Spleen (tissue), 7 donors: ENCODE data around the gene SLC16A1.

ENCODE experiments used
- POLR2A ChIP-seq, 3 donors: fragments of 450-650 bp; IDR thresholded peaks; one replicate each; pipeline ENCODE4 v1.5.1; 2017; ENCODE audit warnings: antibody characterized with exemption in 3 of 3, mild to moderate bottlenecking in 1 of 3
- TF ChIP-seq, protein P1 (sequence below), 11 experiments: fragments of 200-600 bp in 7 of 11; fragments of 450-650 bp in 4 of 11; sonication (generic) in 4 of 11; IDR thresholded peaks in 8 of 11; conservative IDR thresholded peaks in 3 of 11; 1 replicate in 7 of 11; 2 replicates in 4 of 11; pipeline versions ENCODE4 v1.4.0 to v1.8.0; 2016 to 2021; ENCODE audit warnings: antibody characterized with exemption in 11 of 11, inconsistent platforms in 4 of 11, mild to moderate bottlenecking in 1 of 11
- donor health status: DM: no; HTN: no; CAD: no; lungs with moderate emphysema.
- donor health status: DM: no; HTN: no; CAD: no.
- donor health status: DM: no; HTN: no; CAD: no.

DNA sequence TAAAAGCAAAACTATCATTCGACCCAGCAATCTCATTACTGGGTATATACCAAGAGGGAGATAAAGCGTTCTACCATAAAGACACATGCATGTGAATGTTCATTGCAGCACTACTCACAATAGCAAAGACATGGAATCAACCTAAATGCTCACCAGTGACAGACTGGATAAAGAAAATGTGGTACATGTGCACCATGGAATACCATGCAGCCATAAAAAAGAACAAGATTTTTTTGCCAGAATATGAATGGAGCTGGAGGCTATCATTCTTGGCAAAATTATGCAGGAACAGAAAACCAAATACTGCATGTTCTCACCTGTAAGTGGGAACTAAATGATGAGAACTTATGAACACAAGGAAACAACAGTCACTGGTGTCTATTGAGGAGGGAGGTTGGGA is 79.7 kb downstream of the SLC16A1 start:
- TF ChIP-seq, protein P1, sequence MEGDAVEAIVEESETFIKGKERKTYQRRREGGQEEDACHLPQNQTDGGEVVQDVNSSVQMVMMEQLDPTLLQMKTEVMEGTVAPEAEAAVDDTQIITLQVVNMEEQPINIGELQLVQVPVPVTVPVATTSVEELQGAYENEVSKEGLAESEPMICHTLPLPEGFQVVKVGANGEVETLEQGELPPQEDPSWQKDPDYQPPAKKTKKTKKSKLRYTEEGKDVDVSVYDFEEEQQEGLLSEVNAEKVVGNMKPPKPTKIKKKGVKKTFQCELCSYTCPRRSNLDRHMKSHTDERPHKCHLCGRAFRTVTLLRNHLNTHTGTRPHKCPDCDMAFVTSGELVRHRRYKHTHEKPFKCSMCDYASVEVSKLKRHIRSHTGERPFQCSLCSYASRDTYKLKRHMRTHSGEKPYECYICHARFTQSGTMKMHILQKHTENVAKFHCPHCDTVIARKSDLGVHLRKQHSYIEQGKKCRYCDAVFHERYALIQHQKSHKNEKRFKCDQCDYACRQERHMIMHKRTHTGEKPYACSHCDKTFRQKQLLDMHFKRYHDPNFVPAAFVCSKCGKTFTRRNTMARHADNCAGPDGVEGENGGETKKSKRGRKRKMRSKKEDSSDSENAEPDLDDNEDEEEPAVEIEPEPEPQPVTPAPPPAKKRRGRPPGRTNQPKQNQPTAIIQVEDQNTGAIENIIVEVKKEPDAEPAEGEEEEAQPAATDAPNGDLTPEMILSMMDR (IDR thresholded peaks at IDR 0.05 in 8 of 11, conservative IDR thresholded peaks at IDR 0.05 in 3 of 11), result no peak
- TF ChIP-seq POLR2A (IDR thresholded peaks at IDR 0.05), result no peak
